SIG-M5 treated with dmso at 0.1 percent for 504 hours (cell line): ENCODE data around the gene TMEM11.

Experiments
- DNase-seq: peaks from one replicate; lab custom pipeline; 2025; ENCODE audit not compliant: unreplicated experiment; lab: John Stamatoyannopoulos, UW

The TMEM11 gene, protein sequence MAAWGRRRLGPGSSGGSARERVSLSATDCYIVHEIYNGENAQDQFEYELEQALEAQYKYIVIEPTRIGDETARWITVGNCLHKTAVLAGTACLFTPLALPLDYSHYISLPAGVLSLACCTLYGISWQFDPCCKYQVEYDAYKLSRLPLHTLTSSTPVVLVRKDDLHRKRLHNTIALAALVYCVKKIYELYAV

GRCh38 chr17:21214015-21214776 lies at the start of gene TMEM11:
TSS of gene TMEM11 (minus strand) at chr17:21214161. CDS start at chr17:21214152, 9 bp downstream.
- DNase-seq: peak; percentile 95

DNA sequence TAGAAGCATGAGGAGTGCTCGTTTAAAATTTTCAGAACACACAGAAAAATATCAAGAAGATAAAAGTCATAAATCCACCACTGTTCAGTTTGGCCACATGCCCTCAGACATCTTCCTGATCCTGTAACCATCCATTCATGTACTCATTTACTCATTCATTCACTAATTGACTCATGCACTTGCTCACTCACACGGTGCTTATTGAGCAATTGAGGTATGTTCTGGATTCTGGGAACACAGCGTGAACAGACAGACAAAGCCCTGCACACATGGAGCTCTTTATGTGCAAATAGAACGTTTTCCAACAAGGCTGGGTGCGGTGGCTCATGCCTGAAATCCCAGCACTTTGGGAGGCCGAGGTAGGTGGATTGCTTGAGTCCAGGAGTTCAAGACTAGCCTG lies 49.4 kb upstream of the TMEM11 start:
- DNase-seq: no peak

GRCh38 chr17:21262259-21262993 lies 48.5 kb upstream of the TMEM11 start:
- no peak for DNase-seq

DNA sequence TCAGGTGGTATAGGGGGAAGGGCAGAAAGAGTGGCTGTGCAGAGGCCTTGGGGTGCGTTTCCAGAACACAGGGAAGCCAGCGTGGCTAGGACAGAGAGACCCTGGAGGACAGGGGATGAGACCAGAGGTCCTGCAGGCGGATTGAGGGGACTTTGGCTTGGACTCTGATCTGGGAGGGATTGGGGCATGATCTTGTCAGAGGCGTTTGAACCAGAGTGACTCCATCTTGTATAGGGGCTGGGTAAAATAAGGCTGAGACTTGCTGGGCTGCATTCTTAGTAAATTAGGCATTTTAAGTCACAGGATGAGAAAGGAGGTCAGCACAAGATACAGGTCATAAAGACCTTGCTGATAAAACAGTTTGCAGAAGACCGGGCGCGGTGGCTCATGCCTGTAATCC lies 44.6 kb upstream of the TMEM11 start:
- DNase-seq: no peak

DNA sequence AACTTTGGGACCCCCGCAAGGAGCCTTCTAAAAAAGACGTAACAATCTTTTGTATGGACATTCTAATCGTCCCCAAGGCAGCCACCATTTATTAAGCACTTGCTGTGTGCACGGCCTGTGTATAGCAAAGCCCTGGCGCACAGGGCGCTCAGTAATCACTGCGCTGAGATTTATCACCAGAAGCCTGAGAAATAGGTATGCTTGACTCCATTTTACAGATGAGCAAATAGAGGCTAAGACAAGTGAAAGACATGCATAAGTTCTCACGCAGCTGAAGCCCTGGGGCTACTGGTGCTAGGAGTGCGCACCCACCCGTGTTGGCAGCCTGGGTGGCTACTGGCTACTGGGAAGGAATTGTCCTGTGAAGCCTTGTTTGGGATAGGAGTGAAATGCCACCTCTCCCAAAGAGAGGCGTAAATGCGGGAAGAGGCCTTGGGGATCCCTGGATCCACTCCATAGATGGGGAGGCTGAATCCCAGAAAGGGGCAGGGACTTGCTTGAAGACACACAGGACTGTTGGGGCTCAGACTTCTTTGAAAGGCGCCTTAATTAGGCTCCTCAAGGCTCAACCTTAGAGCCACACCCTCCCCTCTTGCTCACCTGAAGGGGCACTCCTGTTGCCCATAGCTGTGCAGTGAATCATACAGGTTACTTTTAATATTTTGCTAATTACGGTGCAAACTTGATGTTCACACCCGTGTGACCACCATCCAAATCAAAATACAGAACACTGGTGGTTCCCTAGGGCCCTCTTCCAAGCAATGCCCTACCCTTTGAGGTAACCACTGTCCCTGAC lies 39.9 kb upstream of the TMEM11 start:
- DNase-seq: no peak

DNA sequence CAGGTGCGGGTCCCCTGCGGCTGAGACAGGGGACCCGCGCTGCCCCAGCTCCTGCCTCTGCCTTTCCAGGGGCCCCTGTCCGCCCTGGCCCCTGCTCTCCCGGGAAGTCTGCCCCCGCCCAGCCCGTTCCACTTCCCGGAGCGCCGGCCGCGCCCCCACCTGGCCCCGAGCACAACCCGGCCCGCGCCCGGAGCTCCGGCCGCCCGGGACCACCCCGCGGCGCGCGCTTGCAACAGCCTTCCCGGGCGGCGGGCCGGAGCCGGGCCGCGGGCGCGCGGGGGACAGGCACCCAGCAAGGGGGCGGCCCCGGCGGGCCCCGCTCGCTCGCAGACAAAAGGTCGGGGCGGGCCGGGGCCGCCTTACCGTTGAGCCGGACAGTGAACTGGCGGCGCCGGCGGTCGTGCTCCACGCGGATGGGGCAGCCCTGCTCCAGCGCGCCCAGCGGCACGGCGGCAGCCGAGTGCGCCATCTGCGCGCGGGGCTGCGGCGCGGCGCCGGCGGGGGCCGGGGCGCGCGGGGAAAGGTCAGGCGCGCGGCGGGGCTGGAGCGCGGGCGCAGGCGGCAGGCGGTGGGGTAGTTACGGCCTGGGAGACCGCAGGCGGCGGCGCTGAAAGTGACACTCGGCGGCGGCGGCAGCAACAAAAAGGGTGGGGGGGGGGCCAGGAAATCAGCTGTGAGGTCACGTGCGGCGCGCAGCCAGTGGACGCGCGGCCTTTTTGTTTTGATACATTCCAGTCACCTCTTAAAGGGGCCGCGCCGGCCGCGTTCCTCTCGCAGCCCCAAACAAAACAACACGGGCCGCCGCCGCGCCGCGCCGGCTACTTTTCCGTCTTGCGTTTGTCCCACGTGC lies 39.1 kb upstream of the TMEM11 start, which contains the start of gene NATD1:
Gene NATD1, minus strand, starts transcription at position 615 of the 850 bp plus-strand sequence. Its CDS starts 146 bp downstream, at position 469.
- DNase-seq: peak; percentile 84

GRCh38 chr17:21252289-21252795 lies 38.4 kb upstream of the TMEM11 start:
- no peak for DNase-seq

DNA sequence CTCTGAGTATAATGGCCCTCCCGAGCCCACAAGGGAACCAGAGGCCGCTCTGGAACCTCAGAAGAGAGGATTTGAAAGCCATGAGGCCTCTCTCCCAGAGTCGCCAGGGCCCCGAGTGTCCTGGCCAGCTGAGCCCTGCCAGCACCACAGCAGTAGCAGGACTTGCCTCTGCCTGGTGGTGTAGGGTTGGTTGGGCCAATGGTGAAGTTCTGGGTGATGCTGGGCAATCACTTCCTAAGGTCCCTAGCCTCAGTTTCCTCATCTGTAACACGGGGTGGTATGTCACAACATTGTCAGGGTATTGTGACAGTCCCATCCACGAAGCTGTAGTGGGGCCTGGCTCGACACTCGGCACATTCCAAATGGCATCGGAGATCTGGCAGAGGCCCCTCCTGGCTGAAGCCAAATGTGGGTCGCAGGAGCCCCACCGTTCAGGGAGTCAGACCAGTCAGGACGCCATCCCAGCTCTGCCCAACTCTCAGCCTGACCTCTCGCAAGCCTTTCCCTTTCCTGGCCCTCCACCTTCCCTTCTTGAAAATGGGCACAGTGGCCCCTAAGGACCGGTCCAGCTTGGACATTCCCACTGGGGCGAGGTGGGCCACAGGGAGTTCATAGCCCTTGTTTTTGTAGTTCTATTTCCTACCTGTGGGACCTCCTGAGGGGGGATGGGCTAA lies 37.5 kb upstream of the TMEM11 start:
- no peak for DNase-seq

DNA sequence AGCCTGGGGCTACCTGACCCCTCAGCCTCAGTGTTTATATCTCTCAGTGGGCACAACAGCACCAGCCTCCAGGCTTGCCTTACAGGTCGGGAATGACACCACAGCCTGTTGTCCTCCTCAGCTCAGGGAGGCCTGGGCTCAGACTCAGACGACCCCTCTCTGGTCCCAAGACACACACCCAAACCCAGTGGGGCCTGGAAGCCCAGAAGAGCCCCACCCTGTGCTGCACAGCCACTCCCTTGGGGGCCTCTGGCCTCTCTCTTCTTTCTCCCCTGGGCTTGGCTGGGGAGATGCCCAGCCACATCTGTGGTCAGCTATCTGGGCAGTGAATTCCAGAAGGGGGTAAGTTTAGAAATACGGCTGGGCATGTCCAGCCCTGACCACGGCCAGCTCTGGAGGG lies 36.9 kb upstream of the TMEM11 start:
- no peak for DNase-seq

- no peak for DNase-seq
These were observed 36.2 kb upstream of the TMEM11 start for GRCh38 chr17:21249920-21250703.

GRCh38 chr17:21249086-21249795 lies 35.3 kb upstream of the TMEM11 start:
- DNase-seq: no peak

- DNase-seq: no peak
These were observed 34.5 kb upstream of the TMEM11 start for GRCh38 chr17:21248500-21248899.

DNA sequence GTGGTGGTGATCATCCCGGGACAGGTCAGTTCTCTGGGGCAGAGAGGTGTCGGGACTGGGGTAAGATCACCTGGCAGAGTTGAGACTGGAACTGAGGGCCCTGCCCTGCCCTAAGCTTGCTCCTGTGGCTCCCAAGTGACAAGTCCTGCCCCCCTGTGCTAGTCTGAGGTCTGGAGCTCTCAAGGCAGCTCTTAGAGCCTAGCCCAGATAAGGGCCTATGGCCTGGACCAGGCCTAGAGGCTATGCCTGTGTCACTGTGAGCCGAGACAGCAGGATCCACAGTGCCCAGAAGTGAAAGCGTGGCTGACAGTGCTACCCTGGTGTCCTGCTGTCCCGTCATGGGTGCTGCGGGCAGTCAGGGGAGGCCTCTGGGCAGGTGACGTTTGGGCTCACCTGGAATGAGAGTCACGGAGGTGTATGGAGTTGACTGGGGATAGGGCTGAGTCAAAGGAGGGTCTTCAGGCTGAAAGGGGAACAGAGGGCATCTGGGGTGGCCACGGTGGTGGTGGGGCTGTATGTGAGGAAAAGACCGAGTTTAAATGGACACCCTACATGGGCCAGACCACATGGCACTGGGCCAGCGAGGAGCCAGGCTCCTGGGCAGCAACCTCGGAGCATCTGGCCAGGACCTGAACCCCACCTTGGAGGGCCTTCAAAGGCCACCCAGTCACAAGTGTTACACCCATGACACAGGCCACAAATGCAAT lies 33.7 kb upstream of the TMEM11 start:
- DNase-seq: no peak

DNA sequence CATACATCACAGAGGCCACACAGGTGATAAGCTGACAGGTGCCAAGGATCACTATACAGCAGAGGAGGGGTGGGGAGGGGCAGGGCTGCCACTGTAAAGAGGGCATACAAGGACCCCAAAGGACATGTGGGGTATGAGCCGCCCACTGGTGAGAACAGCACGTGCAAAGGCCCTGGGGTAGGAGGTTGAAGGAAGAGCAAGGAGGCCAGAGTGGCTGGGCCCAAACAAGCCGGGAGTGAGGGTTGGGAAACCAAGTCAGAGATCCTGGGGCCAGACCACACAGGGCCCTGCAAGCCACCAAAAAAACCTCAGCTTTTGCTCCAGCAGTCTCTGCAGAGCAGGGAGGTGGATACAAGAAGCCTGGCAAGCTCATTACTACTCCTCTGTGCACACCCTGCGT lies 32.7 kb upstream of the TMEM11 start:
- no peak for DNase-seq

- no peak for DNase-seq
These were observed 31.7 kb upstream of the TMEM11 start for GRCh38 chr17:21245639-21246084.

DNA sequence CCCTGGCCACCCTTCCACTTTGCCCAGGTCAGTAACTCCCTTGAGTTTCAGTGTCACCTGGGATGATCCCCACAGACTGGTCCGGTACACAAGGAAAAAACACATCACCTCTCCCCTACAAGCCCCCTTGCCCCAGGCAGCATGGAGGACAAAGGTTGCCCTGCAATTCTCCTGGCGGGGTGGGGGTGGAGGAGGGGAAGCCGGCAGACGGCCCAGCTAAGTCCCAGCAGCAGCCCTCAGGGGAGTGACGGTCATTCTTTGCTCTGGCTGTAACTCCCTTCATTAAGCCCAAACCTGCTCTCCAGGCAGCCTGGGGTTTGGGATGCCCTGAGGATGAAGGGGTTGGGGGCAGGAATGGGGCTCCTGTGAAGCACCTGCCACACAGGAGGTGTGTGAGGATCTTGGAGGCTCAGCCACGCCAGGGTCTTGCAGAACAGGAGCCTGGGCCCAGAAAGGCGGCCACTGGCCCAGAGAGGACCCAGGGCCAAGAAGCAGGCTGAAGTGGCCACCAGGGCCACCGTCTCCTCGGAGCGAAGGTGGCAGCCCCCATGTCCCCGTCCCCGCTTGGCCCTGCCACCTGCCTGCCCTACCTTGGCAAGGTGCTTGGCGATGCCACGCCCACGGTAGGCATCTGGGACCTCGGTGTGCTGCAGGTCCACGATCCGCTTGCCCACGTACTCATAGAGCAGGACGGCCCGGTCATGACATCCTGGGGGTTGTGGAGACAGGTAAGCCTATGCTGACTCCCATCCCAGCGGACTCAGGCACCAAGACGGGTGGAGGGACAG lies 29.7 kb upstream of the TMEM11 start:
- no peak for DNase-seq
